ENCODE results near the gene CHI3L2.
"Not testable (repeated sequence)": the region's sequence is repeated elsewhere in the genome, so short reads cannot be mapped to it uniquely, and the experiment has no call there.

Gene CHI3L2

DNA sequence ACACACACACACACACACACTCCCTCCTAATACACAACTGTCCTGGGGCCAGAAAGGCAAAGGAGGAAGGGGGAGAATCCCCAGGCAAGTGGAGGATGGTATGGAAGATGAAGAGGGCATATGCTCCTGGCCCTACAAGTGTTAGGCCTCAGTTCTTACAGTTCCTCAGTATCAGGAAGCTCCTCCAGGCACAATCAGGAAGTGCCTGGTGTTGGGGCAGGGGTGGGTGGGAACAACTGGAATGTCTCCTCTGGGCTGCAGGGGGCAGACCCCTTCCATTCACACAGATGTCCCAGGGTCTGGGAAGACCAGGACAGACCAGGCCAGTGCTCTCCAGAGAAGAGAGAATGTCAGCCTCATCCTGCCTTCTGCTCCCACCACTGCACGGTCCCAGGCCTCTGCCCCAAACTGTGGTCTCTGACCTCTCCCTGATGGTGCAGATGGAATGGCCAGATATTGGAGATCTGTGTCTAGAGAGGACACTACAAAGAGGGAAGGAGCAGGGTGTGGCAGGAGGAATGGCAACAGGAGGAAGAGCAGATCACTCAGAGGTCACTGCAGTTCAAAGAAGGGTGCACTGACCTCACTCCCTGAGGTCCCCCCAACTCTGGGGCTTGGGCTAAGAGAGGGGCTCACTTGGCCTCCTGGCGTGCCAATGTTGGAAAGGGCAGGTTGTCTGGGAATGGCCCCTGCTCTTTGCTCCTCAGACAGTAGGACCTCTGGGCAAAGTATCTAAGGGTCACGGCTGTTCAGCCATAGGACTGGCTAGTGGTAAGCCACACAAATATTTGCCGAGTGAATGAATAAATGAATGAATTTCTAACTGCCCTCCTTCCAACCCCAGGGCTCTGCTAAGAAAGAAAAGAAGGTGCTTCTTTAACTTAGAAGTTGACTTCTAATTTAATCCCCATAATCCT lies 24.5 kb upstream of the CHI3L2 start:
- no peak for DNase-seq

DNA sequence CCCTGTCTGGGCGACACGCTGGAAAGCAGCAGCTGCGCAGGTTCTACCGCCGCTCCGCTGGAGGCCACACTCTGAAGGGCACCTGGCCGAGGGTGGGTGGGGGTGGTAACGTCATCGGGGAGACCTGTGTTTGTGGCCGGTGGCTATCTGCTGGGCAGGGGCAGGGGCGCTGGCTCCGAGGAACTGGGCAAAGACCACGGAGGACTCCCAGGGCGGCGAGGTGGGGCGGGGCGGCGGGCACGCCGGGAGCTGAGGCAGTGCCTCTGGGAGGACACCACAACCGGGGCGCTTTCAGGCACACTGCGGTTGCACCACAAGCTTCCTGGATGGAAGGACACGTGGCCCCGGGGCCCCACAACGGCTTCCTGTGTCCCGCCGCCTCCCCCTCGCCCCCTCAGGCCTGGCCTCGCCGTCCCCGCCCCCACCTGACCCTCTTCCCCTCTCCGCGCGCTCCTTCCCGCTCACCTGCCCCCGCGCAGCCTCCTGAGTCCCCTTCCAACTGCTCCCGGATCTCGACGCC lies 23.8 kb upstream of the CHI3L2 start:
- peak; percentile 92 for DNase-seq

DNA sequence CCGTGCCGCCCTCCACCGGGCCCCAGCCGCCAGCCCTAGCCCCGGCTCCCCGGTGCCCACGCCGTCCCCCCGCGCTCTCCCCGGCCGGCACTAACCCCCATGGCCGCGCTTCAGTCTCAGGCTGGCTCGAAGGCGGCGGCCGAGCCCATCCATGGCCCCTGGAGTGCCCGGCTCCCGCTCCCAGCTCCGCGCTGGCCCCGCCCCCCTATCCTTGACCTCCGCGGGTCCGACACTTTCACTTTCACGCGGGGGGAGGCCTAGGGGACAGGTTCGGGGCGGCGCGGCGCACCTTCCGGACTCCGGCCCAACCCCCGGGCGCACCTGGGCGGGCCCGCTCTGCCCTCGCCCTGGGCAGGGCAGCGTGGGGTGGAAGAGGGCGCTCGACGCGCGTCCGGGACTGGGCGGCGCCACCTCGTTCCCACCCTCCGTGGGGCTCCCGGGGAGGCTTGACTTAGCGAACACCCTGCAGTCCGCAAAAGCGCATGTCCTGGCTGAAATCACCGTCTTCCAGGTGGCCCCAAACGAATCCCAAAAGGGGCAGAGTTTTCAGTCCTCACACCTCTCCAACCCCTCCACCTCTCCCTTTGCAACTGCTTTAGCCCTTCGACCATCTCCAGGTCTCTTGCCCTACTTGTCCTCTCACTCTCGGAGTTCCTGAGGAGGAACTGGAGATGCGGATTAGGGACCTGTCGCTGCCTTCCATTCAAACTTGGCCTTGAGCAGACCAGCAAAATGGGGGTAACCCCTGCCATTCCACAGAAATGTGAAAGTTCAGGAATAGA lies 23.1 kb upstream of the CHI3L2 start:
- DNase-seq: peak; percentile 86

DNA sequence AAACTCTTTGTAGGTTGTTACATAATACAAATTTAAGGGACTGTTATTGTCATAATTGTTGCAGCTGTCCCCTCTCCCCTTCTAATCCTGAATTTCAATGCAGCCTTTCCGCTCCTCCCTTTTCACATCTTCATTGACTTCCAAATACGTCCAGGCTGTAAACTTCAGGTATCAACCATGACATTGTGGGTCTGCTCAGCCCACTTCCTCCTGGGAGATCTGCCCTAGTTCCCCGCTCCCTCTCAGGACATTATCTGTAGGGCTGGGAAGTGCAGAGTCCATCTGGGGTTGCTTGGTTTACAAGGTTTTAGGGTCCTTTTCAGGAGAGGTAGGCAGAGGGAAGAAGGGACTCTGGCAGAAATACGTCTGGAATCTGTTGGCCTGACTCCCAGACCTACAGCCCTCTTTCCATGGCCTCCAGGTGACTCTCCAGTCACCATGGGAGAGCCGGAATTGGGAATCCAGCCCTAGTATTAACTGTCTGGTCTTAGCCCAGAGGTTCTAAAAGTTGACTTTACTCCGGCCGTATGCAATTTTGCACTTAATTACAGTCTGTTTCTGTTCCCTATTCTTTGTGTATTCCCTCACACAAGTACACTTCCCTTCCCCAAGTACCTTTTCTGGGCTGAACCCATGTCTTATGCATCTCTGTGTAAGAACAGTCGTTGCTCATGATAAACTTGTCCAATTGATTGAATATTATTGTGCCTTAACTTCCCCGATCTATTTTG lies 22.4 kb upstream of the CHI3L2 start:
- no peak for DNase-seq

GRCh38 chr1:111205714-111206050 lies 21.8 kb upstream of the CHI3L2 start:
- DNase-seq: no peak

- no peak for DNase-seq
These were observed 18.6 kb upstream of the CHI3L2 start for GRCh38 chr1:111208921-111209320.

- DNase-seq: no peak
These were observed 17.9 kb upstream of the CHI3L2 start for GRCh38 chr1:111209622-111210021.

DNA sequence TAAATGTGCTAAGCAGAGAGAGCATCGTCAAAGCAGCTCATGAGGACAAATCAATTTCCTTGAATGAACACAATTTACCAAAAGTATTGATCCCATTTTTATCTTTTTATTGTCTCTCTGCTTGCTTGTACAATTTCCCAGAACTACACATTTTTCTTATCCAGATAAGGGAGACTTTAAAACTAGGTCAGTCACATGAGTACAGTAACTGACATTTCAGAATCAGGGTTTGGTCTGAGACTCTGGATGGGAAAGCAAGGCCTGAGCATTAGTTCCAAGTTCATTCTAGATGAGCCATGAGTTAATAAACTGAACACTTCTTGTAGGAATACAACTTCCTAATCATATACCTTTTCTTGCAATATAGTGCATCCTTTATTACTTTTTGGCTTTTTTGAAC lies 15.6 kb upstream of the CHI3L2 start:
- DNase-seq: no peak

GRCh38 chr1:111212634-111213335 lies 14.7 kb upstream of the CHI3L2 start:
- DNase-seq: no peak

- peak; percentile 14 for DNase-seq
These were observed 14.1 kb upstream of the CHI3L2 start for GRCh38 chr1:111213412-111213811.

DNA sequence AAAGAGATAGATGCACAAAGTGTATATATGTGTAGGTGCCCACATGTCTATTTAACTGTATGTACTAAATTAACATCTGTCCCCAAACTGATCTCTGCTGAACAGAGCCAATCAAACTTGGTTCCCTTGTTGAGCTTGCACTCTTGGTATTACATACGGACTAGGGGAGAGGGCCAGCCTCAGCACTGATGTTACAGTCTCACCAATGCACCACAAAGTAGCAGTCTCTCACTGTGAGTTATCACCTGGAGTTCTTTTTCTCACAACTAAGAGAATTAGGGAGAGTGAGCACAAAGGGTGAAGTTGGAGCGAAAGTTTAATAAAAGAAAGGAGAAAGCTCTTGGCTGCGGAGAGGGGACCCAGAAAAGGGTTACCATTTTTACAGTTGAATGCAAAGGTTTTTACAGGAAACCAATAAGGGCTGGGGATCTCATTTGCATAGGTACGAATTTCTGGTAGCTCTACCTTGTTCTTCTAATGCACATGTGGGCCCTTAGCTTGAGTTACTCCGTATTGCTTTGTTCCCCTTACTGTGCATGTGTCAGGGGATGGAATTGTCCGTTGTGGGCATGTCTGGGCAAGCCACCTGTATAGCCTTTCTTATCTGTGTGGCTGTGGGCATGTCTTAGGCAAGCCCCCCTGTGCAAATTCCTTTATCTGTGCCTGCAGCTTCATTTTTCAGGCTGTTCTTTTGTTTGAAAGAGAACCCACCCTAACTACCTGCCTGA lies 13.3 kb upstream of the CHI3L2 start:
- DNase-seq: no peak

- no peak for DNase-seq
These were observed 12.6 kb upstream of the CHI3L2 start for GRCh38 chr1:111214884-111215283.

DNA sequence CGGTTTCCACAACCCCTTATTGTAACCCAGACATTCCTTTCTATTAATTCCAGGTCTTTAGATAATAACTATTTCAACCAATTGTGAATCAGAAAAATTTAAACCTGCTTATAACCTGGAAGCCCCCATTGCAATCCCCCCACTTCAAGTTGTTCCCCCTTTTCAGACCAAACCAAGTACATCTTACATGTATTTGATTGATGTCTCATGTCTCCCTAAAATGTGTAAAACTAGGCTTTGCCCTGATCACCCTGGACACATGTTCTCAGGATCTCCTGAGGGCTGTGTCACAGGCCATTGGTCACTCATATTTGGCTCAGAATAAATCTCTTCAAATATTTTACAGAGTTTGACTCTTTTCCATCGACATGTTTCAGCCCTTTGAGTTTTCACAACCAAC lies 12.2 kb upstream of the CHI3L2 start:
- not testable (repeated sequence) for DNase-seq

GRCh38 chr1:111216751-111217150 lies 10.8 kb upstream of the CHI3L2 start:
- no peak for DNase-seq

GRCh38 chr1:111217183-111217910 lies 10.2 kb upstream of the CHI3L2 start:
- no peak for DNase-seq

- DNase-seq: no peak
These were observed 8.6 kb upstream of the CHI3L2 start for GRCh38 chr1:111218701-111219556.

DNA sequence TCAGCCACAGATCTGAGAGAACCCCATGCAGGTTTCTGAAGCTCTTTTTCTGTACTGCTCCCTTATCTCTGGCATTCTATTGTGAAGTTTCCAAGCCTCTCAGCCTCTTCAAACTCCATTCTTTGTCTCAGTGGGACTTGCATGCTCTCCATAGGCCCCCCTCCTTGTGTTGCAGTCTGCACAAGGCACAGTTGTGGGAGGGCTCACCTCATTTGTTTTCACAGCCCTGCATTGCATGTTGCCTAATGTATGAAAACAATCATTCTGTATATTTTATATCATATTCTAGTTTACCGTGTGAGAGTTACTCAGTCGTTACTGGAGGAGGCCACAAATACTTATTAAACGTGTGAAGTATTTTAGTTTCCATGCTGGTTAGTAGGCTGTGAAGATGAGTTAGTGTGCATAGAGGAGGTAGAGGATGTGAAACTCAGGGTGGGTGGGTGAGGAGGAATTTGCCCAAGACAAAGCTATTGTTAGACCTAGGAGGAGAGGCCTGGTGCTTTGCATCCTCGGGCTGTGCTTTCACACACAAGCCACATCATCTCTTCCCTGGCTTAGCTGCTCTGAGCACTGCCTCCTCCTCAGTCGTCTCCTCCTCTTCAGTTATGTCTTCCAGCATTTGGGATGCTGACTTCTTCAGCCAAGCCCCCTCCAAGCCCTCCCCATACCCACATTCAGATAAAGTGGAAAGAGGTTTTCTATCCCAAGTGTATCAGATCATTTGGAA lies 7.8 kb upstream of the CHI3L2 start:
- peak; percentile 67 for DNase-seq

DNA sequence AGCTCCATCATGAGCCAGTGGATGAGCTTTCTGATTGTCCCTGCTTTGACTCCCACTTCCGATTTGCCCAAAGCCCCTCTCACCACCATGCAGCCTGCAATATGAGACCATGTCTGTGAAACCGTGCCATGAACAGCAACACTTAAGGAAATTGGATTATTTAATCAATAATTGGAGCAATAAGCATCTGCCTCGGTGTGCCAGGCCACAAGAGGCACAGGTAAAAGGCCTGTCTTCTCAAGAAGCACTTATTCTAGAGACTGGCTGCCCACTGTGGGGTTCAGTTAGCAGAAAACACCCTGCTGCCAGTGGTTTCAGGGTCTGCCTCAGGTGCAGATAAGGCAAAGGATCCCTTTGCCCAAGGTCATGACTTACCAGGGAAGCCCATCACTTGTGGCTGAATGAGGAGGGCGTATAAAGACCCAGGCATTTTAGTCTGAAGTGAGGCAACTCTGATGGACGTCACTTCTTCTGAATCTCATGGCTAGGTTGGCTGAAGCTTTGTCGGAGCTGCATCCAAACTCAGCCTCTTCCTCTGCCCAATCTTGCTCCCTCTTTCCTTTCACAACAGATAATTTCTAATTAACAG lies 7.1 kb upstream of the CHI3L2 start:
- no peak for DNase-seq

DNA sequence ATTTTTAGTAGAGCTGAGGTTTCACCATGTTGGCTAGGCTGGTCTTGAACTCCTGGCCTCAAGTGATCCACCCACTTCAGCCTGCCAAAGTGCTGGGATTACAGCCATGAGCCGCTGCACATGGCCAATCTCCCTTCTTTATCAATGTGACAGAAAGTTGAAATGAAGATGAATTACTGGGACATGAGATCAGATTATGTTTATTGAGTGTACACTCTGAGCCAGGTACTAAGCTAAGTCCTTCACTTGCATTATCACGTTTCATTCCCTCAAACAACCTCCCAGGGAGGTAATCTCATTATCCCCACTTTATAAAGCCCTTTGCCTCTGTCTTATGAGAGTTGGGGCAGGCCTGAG lies 6.3 kb upstream of the CHI3L2 start:
- no peak for DNase-seq

All from RPMI8226 (cell line).